Endothelial cell of hepatic sinusoid (primary cell): ENCODE measurements around the gene MND1.
"Not testable (repeated sequence)": the region's sequence is repeated elsewhere in the genome, so short reads cannot be mapped to it uniquely, and the experiment has no call there.

Experiments
- in situ Hi-C: cut with HindIII; loops from 2 replicates; pipeline ENCODE4 v1.10.0; 2017; ENCODE audit warnings: low sequenced_read_pairs

MND1 gene

DNA sequence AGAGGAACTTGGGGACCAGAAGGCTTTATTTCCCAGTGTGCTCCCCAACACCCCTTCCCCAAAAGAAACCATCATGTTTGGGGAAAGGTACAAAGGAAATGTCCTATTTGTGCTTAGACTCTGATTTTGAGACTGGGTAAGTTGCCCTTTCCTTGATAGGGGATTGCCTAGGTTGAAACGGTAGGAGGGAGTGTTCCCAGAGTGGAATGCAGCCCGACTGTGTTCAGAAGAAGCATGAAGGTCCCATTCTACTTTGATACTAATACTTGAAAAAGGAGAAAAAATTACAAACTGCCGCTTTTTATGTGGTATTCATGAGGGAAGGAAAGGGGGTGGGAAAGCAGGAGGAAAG, 89.2 kb downstream of the MND1 start:
- in situ Hi-C loops = no loop called here

GRCh38 chr4:153434190-153434589, 89.7 kb downstream of the MND1 start:
- in situ Hi-C loops = no loop called here

DNA sequence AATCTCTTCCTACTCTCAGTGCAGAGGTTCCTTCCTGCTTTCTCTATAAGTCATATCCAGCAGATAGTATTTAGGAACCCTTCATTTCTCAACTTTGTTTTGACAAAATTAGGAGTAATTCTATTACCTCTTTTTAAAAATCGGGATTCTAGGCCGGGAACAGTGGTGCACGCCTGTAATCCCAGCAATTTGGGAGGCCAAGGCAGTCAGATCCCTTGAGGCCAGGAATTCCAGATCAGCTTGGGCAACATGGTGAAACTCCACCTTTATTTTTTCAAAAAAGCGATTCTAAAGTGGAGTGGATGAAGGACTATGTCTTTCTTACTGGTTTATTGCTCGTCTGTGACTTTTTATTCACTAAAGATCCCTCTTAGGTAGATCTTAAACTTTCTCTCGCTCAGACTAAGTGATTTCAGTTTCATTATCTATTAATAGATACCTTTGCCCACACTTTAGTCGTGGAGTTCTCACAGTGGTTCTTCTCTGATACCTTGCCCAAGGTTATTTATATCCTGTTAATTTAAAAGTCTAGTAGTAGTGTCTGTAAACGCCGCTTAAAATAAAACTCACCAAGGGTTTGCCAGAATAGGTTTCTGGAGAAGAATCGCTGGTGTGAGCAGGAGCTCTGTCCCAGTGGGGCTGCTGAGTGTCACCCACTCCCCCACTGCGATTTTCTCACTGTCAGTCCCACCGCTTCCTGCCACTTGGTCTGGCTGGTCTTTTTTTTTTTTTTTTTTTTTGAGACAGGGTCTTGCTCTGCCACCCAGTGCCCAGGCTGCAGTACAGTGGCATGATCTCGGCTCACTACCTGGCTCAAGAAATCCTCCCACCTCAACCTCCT, 94.6 kb downstream of the MND1 start:
- in situ Hi-C loops = no loop called here

DNA sequence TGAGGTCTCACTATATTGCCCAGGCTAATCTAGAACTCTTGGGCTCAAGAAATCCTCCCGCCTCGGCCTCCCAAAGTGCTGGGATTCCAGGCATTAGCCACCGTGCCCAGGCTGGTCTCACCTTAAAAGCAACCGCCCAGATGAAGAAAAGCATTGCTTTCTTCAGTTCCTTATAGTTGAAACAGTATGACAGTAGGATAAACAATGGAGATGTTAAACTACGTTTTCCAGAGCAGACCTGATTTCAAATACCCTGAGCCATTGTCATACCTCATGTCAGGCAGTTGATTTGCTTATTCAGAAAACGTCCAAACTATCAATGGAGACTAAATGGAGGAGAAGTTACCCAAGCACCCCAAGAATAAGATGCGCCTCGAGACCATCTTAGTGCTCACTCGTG, 95.3 kb downstream of the MND1 start:
- in situ Hi-C loops = no loop called here

GRCh38 chr4:153440475-153440874, 96.0 kb downstream of the MND1 start:
- in situ Hi-C loops = no loop called here

- in situ Hi-C loops = no loop called here
Measured at GRCh38 chr4:153447175-153447905, 102.9 kb downstream of the MND1 start.

DNA sequence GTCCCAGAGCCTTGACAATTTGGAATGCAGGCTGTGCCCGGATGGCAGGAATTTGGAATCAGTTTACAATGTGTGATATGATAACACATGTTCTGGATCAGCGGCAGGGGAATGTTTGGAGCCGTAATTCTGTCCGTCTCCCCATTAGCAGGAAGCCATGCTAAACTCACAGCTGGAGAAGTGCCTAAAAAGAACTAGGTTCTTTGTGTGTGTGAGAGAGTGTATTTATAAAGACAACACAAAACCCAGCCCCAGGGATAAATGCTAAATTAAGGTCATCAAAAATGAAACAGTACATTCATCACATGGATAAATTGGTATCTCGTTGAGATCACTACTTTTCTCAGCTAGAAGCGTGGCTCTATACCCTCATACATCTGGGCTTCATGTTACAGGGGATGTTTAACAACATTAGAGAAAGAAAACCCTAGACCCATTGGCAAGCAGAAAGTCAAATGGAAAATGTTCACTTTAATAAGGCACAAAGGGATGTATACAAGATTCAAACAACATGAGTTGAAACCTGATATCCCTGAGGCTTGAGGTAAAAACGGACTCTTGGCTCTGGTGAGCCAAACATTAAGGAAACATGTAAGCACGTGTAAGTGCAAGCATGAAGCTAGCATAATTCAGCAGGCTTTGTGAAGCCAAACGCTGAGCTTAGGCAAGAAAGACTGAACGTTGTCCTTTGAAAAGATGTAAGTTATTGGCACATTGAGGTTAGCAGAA, 103.7 kb downstream of the MND1 start:
- in situ Hi-C loops = no loop called here

- in situ Hi-C loops = no loop called here
Measured at GRCh38 chr4:153449338-153449737, 104.8 kb downstream of the MND1 start.

GRCh38 chr4:153450544-153450917, 106.0 kb downstream of the MND1 start:
- in situ Hi-C loops = no loop called here

DNA sequence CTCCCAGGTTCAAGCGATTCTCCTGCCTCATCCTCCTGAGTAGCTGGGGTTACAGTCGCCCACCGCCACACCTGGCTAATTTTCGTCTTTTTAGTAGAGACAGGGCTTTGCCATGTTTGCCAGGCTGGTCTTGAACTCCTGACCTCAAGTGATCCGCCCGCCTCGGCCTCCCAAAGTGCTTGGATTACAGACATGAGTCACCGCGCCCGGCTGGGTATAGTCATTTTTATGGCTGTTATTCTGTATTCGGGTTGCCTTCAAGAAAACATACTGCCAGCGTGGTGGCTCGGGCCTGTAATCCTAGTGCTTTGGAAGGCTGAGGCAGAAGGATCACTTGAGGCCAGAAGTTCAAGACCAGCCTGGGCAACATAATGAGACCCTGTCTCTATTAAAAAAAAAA, 106.7 kb downstream of the MND1 start:
- in situ Hi-C loops = not testable (repeated sequence)

- in situ Hi-C loops = no loop called here
Measured at GRCh38 chr4:153451911-153452657, 107.6 kb downstream of the MND1 start.

- in situ Hi-C loops = no loop called here
Measured at GRCh38 chr4:153452658-153453378, 108.3 kb downstream of the MND1 start.

GRCh38 chr4:153453402-153453801, 108.9 kb downstream of the MND1 start:
- in situ Hi-C loops = no loop called here

- in situ Hi-C loops = no loop called here
Measured at GRCh38 chr4:153458969-153459368, 114.5 kb downstream of the MND1 start.

- in situ Hi-C loops = not testable (repeated sequence)
Measured at GRCh38 chr4:153461549-153461948, 117.1 kb downstream of the MND1 start.

DNA sequence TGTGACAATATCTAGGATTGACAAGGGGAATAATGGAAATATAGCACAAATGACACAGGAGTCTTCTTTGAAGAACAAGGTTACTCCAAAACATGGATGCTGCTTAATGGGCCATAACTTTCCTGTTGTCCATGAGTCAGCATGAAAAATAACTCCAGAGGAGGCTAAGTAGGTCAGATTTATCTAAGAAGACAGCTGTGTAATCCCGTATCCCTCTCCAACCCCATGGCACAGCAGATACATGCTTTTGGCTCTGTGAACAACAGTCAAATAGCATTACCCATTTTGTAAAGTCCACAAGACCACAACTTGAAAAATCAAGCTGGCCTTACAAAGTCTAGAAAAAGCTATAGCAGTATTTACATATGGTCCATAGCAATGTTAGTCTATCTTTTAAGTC, 119.6 kb downstream of the MND1 start:
- in situ Hi-C loops = no loop called here
